Mesenteric fat pad (tissue), 1 donor: Measurements from ENCODE around the gene HMOX2. TPM values are rescaled to one million over a fixed set of nuclear protein-coding genes. Genes with fewer than 3 reads are reported as not detected.
A peak's percentile ranks its signal among the peaks of the same experiment; 100 is the strongest.

ENCODE experiments used
- DNase-seq: peaks from one replicate; pipeline ENCODE4 v3.0.0-alpha.2; 2020; ENCODE audit warnings: low spot score
- long read RNA-seq: library from polyadenylated mRNA; unstranded; transcript quantifications from one replicate; pipeline ENCODE4 v2.0.0, GENCODE V29; 2020
- total RNA-seq: library from RNA; stranded (reverse); fragmentation: NEBNext Ultra II Directional; extraction: Animal tissue kit (Norgen Biotek cat#: 25700); gene quantifications from one replicate; pipeline ENCODE4 v1.2.1, GENCODE V29; 2021
- donor health status: DM: yes; HTN: yes; CAD: no.

HMOX2 gene
- 84.1 TPM for total RNA-seq
- long read RNA-seq, transcript HMOX2-205 (7 exons, 1,797 nt), result minor isoform, 42 of 420 reads
- long read RNA-seq, transcript HMOX2-208 (6 exons, 2,147 nt), result major isoform, 308 of 420 reads
- long read RNA-seq, partial matches to known transcripts, result 8 of 420 reads
- long read RNA-seq, other reads (novel, unspliced or antisense), result 61 of 420 reads

GRCh38 chr16:4475880-4476788 lies at the start of gene HMOX2:
TSS of gene HMOX2 (plus strand) at chr16:4476398. CDS start at chr16:4505525, 29,127 bp downstream.
- DNase-seq, result peak; percentile 99

DNA sequence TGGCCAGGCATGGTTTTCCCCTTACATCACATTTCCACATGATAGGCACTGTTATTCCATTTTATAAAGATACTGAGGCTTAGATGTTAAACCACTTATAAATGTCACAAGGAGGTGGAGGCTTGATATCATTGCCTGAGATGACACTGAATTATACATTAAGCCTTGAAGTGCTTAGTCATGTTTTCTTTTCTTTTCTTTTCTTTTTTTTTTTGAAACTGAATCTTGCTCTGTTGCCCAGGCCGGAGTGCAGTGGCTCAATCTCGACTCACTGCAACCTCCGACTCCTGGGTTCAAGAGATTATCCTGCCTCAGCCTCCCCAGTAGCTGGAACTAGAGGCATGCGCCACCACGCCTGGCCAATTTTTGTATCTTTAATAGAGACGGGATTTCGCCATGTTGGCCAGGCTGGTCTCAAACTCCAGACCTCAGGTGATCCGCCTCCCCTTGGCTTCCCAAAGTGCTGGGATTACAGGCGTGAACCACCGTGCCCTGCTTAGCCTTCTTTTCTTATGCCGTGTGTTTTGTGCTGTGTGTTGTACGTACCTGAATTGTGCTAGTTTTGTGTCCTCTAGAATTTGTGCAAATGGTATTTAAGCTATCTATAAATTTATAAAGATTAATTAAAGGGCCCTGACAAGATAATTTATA lies 49.4 kb upstream of the HMOX2 start:
- DNase-seq, result no peak

DNA sequence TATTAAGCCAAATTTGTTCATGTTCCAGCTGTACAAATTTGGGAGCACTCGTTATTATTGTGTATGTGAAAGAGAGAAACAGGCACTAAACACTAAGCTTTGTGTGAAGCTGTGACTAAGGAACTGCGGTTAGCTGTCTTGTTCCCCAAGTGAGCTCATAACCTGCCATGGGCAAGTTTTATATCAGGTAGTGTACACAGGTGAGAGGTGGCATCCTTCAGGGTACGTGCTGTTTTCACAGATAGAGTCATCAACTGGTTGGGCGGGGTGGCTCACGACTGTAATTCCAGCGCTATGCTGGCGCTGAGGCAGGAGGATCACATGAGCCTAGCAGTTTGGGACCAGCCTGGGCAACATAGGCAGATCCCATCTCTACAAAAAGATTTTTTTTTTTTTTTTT lies 47.7 kb upstream of the HMOX2 start:
- no peak for DNase-seq

GRCh38 chr16:4431023-4431422 lies 45.2 kb upstream of the HMOX2 start:
- DNase-seq, result no peak

DNA sequence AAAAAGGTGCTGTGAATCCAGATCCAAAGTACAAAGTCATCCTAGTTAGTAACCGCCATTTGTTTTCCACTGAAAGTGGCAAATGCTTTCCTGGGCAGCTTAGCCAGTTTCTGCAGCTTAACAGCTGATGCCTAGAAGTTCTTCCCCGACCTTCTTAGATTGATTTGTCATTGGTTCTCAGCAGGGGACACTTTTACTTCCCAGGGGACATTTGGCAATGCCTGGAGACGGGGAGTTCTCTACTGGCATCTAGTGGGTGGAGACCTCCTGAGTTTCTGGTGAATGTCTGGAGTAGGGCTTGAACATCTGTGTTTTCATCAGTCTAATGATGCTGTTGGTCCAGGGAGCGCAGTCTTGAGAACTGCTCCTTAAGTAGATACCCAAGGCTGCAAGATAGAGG lies 43.0 kb upstream of the HMOX2 start:
- no peak for DNase-seq

- no peak for DNase-seq
Measured at GRCh38 chr16:4433914-4434787, 42.0 kb upstream of the HMOX2 start.

DNA sequence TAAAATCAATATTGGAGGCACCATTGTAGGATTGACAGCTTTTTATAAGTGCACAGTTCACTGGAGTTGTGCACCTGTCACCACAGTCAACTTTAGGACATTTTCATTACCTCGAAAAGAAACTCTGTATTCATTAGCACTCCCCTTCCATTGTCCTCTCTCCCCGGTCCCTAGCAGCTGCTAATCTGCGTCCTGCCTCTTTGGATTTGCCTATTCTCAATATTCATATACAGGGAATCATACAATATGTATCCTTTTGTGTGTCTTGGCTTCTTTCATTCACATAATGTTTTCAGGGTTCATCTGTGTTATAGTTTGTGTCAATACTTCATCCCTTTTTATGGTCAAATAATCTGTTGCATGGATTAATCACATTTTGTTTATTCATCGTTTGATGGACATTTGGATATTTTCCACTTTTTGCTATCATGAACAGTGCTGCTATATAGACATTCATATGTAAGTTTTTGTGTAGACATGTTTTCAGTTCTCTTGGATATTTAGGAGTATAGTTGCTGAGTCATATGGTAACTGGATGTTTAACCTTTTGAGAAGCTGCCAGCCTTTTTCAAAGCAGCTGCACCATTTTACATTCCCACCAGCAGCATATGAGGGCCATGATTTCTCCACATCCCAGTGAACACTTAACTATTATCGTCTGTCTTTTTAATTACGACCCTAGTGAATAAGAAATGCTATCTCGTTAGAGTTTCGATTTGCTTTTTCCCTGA lies 40.7 kb upstream of the HMOX2 start:
- DNase-seq, result no peak

DNA sequence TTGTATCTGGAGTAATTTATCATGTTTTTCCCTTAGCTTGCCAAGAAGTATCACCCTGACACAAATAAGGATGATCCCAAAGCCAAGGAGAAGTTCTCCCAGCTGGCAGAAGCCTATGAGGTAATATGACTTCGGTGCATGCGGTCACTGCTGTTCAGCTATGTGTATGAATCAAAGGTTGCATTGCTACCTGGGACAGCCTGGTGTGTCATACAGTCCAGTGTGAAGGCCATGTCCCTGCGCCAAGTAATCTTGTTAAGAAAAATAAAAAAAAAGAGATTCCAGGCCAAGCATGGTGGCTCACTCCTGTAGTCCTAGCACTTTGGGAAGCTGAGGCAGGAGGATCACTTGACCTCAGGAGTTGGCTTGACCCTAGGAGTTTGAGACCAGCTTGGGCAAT lies 38.8 kb upstream of the HMOX2 start:
- no peak for DNase-seq

- DNase-seq, result no peak
Measured at GRCh38 chr16:4442371-4442770, 33.8 kb upstream of the HMOX2 start.

DNA sequence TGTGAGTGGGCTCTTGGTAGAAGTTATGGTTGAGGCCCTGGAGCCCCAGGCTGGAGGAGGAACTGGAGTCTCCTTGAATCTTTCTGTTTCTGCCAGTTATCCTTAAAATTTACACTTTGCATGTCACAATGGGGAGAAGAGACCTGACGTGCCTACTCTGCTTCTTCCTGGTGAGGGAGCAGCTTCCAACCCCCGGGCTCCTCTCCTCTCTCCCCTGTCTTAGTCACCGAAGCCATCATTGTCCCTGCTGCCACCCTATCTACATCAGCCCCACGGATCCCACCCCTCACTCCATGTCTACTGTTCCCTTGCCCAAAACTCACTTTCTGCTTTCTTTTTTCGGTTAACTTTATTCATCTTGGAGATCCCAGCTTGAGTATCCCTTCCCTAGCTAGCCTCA lies 32.9 kb upstream of the HMOX2 start:
- no peak for DNase-seq

DNA sequence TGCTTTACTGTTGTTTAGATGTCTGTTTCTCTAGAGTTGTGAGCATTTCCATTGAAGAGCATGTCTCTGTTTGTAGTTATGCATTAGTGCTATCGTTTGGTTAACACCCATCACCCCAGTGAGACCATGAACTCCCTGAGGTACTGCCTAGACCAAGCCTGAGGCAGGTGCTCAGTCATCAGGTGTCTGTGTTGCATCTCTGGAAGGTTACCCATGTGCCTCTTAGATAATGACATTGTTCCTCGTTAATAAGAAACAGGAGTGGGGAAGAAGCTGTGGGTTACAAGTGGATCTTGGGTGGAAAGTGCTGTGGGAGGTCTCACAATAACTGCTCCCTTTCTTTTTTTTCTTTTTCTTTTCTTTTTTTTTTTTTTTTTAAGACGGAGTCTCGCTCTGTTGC lies 32.2 kb upstream of the HMOX2 start:
- no peak for DNase-seq

DNA sequence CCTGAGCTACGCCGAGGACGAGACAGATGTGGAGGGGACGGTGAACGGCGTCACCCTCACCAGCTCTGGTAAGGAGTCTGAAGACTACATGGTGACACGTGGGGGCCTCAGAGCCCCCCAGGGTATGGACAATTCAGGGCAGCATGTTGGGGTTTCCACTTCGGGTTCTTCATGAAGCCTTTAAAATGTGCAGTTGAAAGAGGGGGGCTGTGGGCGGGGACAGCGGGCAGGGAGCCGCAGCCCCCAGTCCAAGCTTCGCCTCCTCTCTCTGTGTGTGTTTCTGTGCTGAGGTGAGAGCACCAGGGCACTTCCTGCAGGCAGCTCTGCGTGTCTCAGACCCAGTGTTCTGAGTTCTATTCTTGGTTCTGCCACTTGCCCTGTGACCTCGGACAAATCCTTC lies 25.8 kb upstream of the HMOX2 start:
- DNase-seq, result no peak

- no peak for DNase-seq
Measured at GRCh38 chr16:4450931-4451519, 25.2 kb upstream of the HMOX2 start.

GRCh38 chr16:4452674-4453073 lies 23.5 kb upstream of the HMOX2 start:
- DNase-seq, result no peak

DNA sequence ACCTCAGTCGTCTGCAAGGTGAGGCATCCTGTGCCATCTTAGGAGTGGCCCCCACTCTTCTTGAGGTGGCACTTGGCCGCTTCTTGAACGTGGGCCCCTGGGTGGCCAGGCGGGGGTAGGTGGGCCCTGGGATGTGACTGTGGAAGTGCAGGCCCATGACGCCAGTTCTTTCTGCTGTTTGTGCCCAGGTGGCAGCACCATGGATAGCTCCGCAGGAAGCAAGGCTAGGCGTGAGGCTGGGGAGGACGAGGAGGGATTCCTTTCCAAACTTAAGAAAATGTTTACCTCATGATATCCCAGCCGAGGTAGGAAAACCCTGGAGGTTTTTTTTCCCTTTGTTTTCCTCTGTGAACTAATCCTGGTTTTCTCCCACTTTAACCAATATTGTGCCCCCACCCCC lies 21.6 kb upstream of the HMOX2 start:
- no peak for DNase-seq

DNA sequence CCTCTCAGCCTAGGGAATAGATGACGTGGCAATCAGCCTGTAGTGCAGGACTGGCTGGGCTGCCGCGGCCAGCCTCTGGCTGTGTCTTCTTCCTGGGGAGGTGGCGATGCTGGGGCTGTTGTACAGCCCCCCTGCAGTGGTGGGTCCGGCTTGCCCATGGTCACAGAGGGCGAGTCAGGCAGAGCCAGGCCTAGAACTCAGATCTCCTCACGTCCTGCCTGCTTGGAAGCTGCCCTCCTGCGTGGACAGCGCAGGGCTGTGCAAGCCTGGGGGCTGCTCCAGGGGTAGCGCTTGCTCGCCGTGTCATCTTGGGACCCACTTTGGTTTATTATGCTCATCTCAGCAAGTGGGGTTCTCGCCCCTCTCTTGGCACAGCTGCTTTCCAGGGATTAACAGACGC lies 21.1 kb upstream of the HMOX2 start:
- no peak for DNase-seq

DNA sequence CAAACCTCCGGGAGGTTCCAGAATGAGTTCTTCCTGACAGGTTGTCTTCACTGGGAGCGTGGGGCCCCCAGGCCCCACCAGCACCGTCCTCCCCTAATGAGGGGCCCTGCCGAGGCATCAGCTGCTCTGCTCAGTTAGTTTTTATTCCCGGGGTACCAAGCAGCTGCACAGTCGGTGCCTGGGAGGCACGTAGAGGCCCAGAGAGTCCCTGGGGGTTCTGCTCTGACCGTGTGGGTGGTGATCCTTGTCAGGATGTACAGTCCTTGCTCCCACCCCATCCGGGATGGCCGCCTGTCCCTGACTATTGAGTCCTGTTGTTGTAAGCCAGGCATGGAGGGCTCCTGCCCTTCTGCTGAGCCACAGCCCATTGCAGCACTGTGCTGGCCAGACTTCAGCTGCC lies 20.2 kb upstream of the HMOX2 start:
- no peak for DNase-seq

DNA sequence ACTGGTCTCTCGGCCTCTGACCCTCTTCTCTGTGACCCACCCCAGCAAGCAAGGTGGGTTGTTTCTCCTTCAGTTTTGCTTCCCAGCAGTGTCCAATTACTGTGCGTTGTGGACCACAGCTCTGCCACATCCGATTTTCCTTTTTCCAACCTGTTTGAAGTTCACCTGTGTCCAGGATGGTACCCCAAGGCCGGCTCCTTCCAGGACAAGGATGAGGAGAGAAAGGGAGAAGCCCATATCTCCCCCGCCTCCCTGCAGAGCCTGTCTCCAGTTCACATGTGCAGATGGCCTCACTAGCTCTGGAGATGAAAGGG lies 15.3 kb upstream of the HMOX2 start:
- no peak for DNase-seq

GRCh38 chr16:4461250-4462085 lies 14.7 kb upstream of the HMOX2 start:
- DNase-seq, result no peak
